Heart left ventricle (tissue), 16 donors: Measurements from ENCODE around the gene BRINP1. TPM values are rescaled to one million over a fixed set of nuclear protein-coding genes. Genes with fewer than 3 reads are reported as not detected.

Source experiments
- ATAC-seq, 4 donors: fragments of 200-7000 bp; cut with Tn5 transposase; one replicate each; pipeline ENCODE4 v1.9.1; 2020 to 2022; ENCODE audit warnings: moderate library complexity in 4 of 4, mild to moderate bottlenecking in 3 of 4, moderate number of reproducible peaks in 1 of 4
- DNase-seq, 5 donors: peaks; one replicate each; pipeline ENCODE4 v3.0.0-alpha.2; 2020
- H3K27ac ChIP-seq, 12 donors: fragments of 200-600 bp; sonication (generic) in 4 of 12; one replicate each; pipeline versions ENCODE4 v1.5.0 to v1.8.0; 2016 to 2022; ENCODE audit warnings: mild to moderate bottlenecking in 2 of 12
- H3K27me3 ChIP-seq, 9 donors: fragments of 200-600 bp; sonication (generic) in 2 of 9; one replicate each; pipeline versions ENCODE4 v1.5.1 to v1.8.0; 2016 to 2022; ENCODE audit warnings: mild to moderate bottlenecking in 3 of 9
- H3K36me3 ChIP-seq, 9 donors: fragments of 200-600 bp; sonication (generic) in 2 of 9; one replicate each; pipeline versions ENCODE4 v1.5.0 to v1.8.0; 2018 to 2022; ENCODE audit warnings: mild to moderate bottlenecking in 2 of 9
- H3K4me1 ChIP-seq, 12 donors: fragments of 200-600 bp; sonication (generic) in 4 of 12; one replicate each; pipeline versions ENCODE4 v1.5.0 to v1.8.0; 2016 to 2022; ENCODE audit warnings: mild to moderate bottlenecking in 3 of 12
- H3K4me3 ChIP-seq, 12 donors: fragments of 200-600 bp; sonication (generic) in 4 of 12; one replicate each; pipeline versions ENCODE4 v1.5.0 to v1.8.0; 2017 to 2022; ENCODE audit warnings: mild to moderate bottlenecking in 9 of 12, moderate library complexity in 4 of 12
- H3K9me3 ChIP-seq, 12 donors: fragments of 200-600 bp; sonication (generic) in 4 of 12; one replicate each; pipeline versions ENCODE4 v1.5.0 to v1.8.0; 2016 to 2022; ENCODE audit warnings: mild to moderate bottlenecking in 1 of 12
- POLR2A ChIP-seq, 2 donors: fragments of 450-650 bp; IDR thresholded peaks; one replicate each; pipeline ENCODE4 v1.6.1; 2017; ENCODE audit warnings: antibody characterized with exemption in 2 of 2, mild to moderate bottlenecking in 2 of 2, moderate library complexity in 2 of 2
- WGBS, 4 donors: extraction: QIAGEN DNeasy Blood & Tissue Kit in 2 of 4; methylation state at CpG; one replicate each; pipeline versions ENCODE4 v1.1.5 to v1.1.7; 2013 to 2018; 5-methylcytosine and 5-hydroxymethylcytosine counted together
- intact Hi-C, 10 donors: fragments of 100-400 bp; cut with DNase I; formaldehyde crosslinking; loops; one replicate each; pipeline versions ENCODE4 v1.11.1 to v1.14.2; 2022
- polyA plus RNA-seq, 2 donors: library from polyadenylated mRNA; stranded (reverse); fragments of 200-250 nt; gene quantifications; one replicate each; pipeline ENCODE4 v1.2.3, GENCODE V29; 2013
- total RNA-seq, 9 donors: library from RNA; depleted of rRNA in 2 of 9; stranded (reverse); fragments of >200 nt in 2 of 9; fragmentation: NEBNext Ultra II Directional in 3 of 9; extraction: Animal tissue kit (Norgen Biotek cat#: 25700) in 3 of 9; gene quantifications; one replicate each; pipeline versions ENCODE4 v1.1.0 to v1.2.4, GENCODE V29; 2016 to 2023
- TF ChIP-seq, protein P1 (sequence below), 12 donors: fragments of 200-600 bp; sonication (generic) in 4 of 12; IDR thresholded peaks; one replicate each; pipeline versions ENCODE4 v1.5.0 to v1.8.0; 2018 to 2022; ENCODE audit warnings: antibody characterized with exemption in 12 of 12, mild to moderate bottlenecking in 5 of 12
- donor health status: ischemic (EF 13 %, LVEDD 7.1; RV severe dilation, severe dysfunction).
- donor health status: healthy with polysubstance abuse.
- donor health status: DM: no; HTN: yes; CAD: no.
- donor health status: DM: no; HTN: no; CAD: no.
- donor health status: ischemic (EF 25% LVEDD 6.9; RV normal size, moderate dysfunction).
- donor health status: ischemic (EF 25% LVEDD 5.7; RV mildly dilated, moderate dysfunction).
- donor health status: healthy.
- donor health status: DM: yes; HTN: yes; CAD: no.
- donor health status: ischemic (EF 35%, LVEDD 5.7; RV mildly dilated, moderate dysfunction).
- donor health status: nonischemic (EF 11% LVEDD 7.7; RV severe dilation, severe dysfunction).
- donor health status: DM: yes; HTN: yes; CAD: no.
- donor health status: PGD.
- donor health status: ischemic (EF 29% LVEDD 5.4; RV normal size, mild dysfunction).
- donor health status: nonischemic (EF 23%, LVEDD 6.1; RV moderate dilation, normal function).

BRINP1 gene
- total and polyA plus RNA-seq, 11 donors = 0.04 to 7.1 (median 0.40) TPM; not detected in 1

DNA sequence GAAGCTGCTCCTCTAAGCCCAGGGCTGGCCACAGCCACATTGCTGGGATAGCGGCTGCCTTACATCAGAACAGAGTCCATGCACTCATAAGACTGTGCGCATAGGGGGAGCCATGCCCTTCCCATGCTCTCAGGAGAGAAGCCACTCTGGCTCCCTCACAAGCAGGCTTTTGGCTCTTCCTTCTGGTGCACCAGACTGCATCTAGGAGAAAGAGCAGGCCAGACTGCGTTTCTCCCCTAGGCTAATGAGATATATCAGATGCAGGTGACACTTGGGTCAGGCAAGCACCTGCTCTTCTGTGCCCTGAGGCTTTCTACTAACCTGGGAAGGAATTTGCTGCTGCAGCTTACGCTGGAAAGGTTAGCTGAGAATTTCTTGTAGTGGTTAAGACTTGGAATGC is 43.2 kb upstream of the BRINP1 start:
- no peak overlapping the region for H3K4me3 ChIP-seq
- DNase-seq (no peak), ATAC-seq (no peak)
- no peaks in the 10 kb centered on the region for H3K27me3 ChIP-seq
- intact Hi-C loops = no loop called here
- no peak overlapping the region for H3K27ac ChIP-seq
- WGBS, 4 donors = 58 to 83% (median 70%) methylated on average over 2 to 4 of the region's 4 CpGs
- TF ChIP-seq POLR2A (IDR thresholded peaks at IDR 0.05) = no peak
- TF ChIP-seq, protein P1, sequence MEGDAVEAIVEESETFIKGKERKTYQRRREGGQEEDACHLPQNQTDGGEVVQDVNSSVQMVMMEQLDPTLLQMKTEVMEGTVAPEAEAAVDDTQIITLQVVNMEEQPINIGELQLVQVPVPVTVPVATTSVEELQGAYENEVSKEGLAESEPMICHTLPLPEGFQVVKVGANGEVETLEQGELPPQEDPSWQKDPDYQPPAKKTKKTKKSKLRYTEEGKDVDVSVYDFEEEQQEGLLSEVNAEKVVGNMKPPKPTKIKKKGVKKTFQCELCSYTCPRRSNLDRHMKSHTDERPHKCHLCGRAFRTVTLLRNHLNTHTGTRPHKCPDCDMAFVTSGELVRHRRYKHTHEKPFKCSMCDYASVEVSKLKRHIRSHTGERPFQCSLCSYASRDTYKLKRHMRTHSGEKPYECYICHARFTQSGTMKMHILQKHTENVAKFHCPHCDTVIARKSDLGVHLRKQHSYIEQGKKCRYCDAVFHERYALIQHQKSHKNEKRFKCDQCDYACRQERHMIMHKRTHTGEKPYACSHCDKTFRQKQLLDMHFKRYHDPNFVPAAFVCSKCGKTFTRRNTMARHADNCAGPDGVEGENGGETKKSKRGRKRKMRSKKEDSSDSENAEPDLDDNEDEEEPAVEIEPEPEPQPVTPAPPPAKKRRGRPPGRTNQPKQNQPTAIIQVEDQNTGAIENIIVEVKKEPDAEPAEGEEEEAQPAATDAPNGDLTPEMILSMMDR (IDR thresholded peaks at IDR 0.05) = no peak
- no peaks in the 10 kb centered on the region for H3K4me1 ChIP-seq
- no peaks in the 10 kb centered on the region for H3K36me3 ChIP-seq
- H3K9me3 ChIP-seq = no peaks in the 10 kb centered on the region

DNA sequence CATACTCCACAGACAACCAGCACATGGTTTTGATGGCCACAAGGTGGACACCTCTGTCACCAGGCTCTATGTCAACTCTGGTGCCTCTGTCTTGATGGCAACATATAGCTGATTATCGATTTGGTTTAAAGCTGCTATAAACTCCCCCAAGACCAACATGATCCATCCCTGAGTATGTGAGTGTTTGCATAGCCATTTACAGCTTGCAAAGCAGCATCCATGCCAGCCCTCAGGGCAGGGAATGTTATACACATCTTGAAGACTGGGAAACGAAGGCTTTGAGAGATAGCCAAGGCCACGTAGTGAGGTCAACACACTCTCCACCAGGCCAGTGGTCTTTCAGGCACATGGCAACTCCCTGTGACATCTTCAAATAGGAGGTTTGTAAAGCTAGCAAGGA is 40.3 kb upstream of the BRINP1 start:
- TF ChIP-seq, protein P1 (IDR thresholded peaks at IDR 0.05) = no peak
- no peak for TF ChIP-seq POLR2A (IDR thresholded peaks at IDR 0.05)
- ATAC-seq = no peak

DNA sequence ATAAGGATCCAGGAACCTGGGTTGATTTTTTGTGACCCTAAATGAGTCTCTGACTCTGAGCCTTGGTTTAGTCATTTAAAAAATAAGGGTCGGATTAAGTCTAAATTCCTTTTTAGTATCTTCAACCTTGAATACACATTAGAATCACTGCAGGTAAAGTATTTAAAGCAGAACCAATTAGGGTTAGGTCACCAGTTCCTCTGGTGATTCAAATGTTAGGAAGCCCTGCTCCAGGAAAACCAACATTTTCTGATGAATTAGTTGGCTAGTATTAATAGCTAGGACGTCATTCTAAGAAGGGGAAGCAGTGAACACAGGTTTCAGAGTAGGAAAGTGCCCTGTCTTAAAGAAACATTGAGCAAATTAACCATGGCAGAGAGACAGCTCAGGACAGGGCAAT is 31.4 kb upstream of the BRINP1 start:
- no peak for DNase-seq
- Histone ChIP-seq H3K4me1 (no peaks in the 10 kb centered on the region), H3K27me3 (no peaks in the 10 kb centered on the region), H3K36me3 (no peaks in the 10 kb centered on the region), H3K27ac (no peak overlapping the region), H3K4me3 (no peak overlapping the region), H3K9me3 (no peaks in the 10 kb centered on the region)
- WGBS, 4 donors = 35 to 44% (median 42%) methylated on average over 2 of the region's 2 CpGs
- no peak for ATAC-seq
- TF ChIP-seq POLR2A (IDR thresholded peaks at IDR 0.05) = no peak
- TF ChIP-seq, protein P1 (IDR thresholded peaks at IDR 0.05) = no peak
- intact Hi-C loops = no loop called here

More for the DNA sequence above, 40.3 kb upstream of the BRINP1 start:
- WGBS, 4 donors = 61 to 88% (median 79%) methylated on average over 3 of the region's 3 CpGs
- DNase-seq = no peak
- Histone ChIP-seq H3K9me3 (no peaks in the 10 kb centered on the region), H3K4me1 (no peaks in the 10 kb centered on the region), H3K27ac (no peak overlapping the region), H3K36me3 (no peaks in the 10 kb centered on the region), H3K27me3 (no peaks in the 10 kb centered on the region), H3K4me3 (no peak overlapping the region)
- intact Hi-C loops = no loop called here

DNA sequence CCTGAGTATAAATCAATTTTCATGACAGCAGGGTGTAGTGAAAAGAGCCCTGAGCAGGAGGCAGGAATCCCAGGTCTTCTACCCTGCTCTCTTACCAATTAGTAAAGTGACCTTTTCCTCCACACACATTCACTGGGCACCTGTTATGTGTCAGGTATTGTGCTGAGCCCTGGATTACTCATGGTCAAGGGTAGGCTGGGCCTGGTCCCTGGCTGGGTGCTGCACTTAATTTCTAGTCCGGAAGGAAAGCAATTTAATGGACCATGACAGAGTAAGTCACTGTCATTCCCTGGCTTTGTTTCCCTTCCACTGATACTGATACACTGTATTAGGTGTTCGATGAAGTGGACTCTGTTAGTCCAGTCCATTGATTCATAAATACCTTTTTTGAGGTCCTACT is 29.1 kb upstream of the BRINP1 start:
- Histone ChIP-seq H3K4me3 (no peak overlapping the region), H3K27ac (no peak overlapping the region), H3K4me1 (no peaks in the 10 kb centered on the region), H3K36me3 (no peaks in the 10 kb centered on the region), H3K9me3 (no peaks in the 10 kb centered on the region), H3K27me3 (no peaks in the 10 kb centered on the region)
- WGBS, 4 donors = 71 to 80% (median 77%) methylated on average over 2 of the region's 2 CpGs
- ATAC-seq (no peak), DNase-seq (no peak)
- intact Hi-C loops = no loop called here
- TF ChIP-seq, protein P1 (IDR thresholded peaks at IDR 0.05) = no peak
- TF ChIP-seq POLR2A (IDR thresholded peaks at IDR 0.05) = no peak
